Fibroblast of skin of back (primary cell): ENCODE measurements around the gene NOX3.
A peak's percentile ranks its signal among the peaks of the same experiment; 100 is the strongest.

Experiments used
- DNase-seq: peaks from one replicate; pipeline ENCODE4 v3.0.0-alpha.2; 2013

NOX3 gene

GRCh38 chr6:155399062-155399744, 56.4 kb downstream of the NOX3 start:
- no peak for DNase-seq

GRCh38 chr6:155398701-155399061, 57.0 kb downstream of the NOX3 start:
- DNase-seq, result no peak

GRCh38 chr6:155398221-155398620, 57.4 kb downstream of the NOX3 start:
- no peak for DNase-seq

- no peak for DNase-seq
Measured at GRCh38 chr6:155397172-155397705, 58.4 kb downstream of the NOX3 start.

GRCh38 chr6:155396605-155397004, 59.0 kb downstream of the NOX3 start:
- no peak for DNase-seq

GRCh38 chr6:155395339-155395738, 60.3 kb downstream of the NOX3 start:
- DNase-seq, result no peak

- peak; percentile 57 for DNase-seq
Measured at GRCh38 chr6:155389130-155389529, 66.5 kb downstream of the NOX3 start.

GRCh38 chr6:155388591-155388990, 67.0 kb downstream of the NOX3 start:
- DNase-seq, result peak; percentile 34

GRCh38 chr6:155387481-155387880, 68.2 kb downstream of the NOX3 start:
- no peak for DNase-seq

- no peak for DNase-seq
Measured at GRCh38 chr6:155384321-155384952, 71.2 kb downstream of the NOX3 start.

GRCh38 chr6:155383913-155384312, 71.7 kb downstream of the NOX3 start:
- DNase-seq, result peak; percentile 27

GRCh38 chr6:155382338-155382685, 73.3 kb downstream of the NOX3 start:
- DNase-seq, result peak; percentile 67

GRCh38 chr6:155381673-155382337, 73.8 kb downstream of the NOX3 start:
- DNase-seq, result peak; percentile 80

GRCh38 chr6:155380666-155381332, 74.8 kb downstream of the NOX3 start:
- no peak for DNase-seq

GRCh38 chr6:155378724-155379123, 76.9 kb downstream of the NOX3 start:
- DNase-seq, result no peak

- no peak for DNase-seq
Measured at GRCh38 chr6:155378276-155378675, 77.4 kb downstream of the NOX3 start.

GRCh38 chr6:155377061-155377460, 78.6 kb downstream of the NOX3 start:
- peak; percentile 96 for DNase-seq

GRCh38 chr6:155375801-155376200, 79.8 kb downstream of the NOX3 start:
- peak; percentile 13 for DNase-seq

GRCh38 chr6:155374681-155375080, 81.0 kb downstream of the NOX3 start:
- no peak for DNase-seq

- DNase-seq, result peak; percentile 7
Measured at GRCh38 chr6:155373276-155373675, 82.4 kb downstream of the NOX3 start.

GRCh38 chr6:155372256-155372655, 83.4 kb downstream of the NOX3 start:
- DNase-seq, result no peak

- DNase-seq, result no peak
Measured at GRCh38 chr6:155371230-155371629, 84.4 kb downstream of the NOX3 start.

GRCh38 chr6:155366325-155366724, 89.3 kb downstream of the NOX3 start:
- no peak for DNase-seq
